GM23338 (cell line): Measurements from ENCODE around the gene APBB1. TPM values are rescaled to one million over a fixed set of nuclear protein-coding genes. Genes with fewer than 3 reads are reported as not detected.

ENCODE experiments used
- ATAC-seq: fragments of 200-7000 bp; cut with Tn5 transposase; 3 replicates; pipeline ENCODE4 v1.9.1; 2020
- DNase-seq: peaks from one replicate; pipeline ENCODE4 v3.0.0-alpha.2; 2015; ENCODE audit warnings: low spot score
- H2AFZ ChIP-seq: fragments of 200-600 bp; sonication (generic); 2 replicates; pipeline ENCODE4 v1.8.0; 2016; ENCODE audit warnings: antibody characterized with exemption, mild to moderate bottlenecking, moderate library complexity
- H3F3A ChIP-seq: fragments of 200-600 bp; sonication (generic); replicated peaks from 2 replicates; pipeline ENCODE4 v1.8.0; 2017; ENCODE audit warnings: antibody characterized with exemption, mixed run types, low read depth
- H3K27ac ChIP-seq: fragments of 200-600 bp; sonication (generic); 2 replicates; pipeline ENCODE4 v1.6.1; 2016; ENCODE audit warnings: low read depth
- H3K27me3 ChIP-seq: fragments of 200-600 bp; sonication (generic); 2 replicates; pipeline ENCODE4 v1.8.0; 2016; ENCODE audit warnings: mild to moderate bottlenecking, mixed run types, moderate library complexity; ENCODE audit not compliant: insufficient read depth
- H3K36me3 ChIP-seq: fragments of 200-600 bp; sonication (generic); 2 replicates; pipeline ENCODE4 v1.8.0; 2016; ENCODE audit warnings: mild to moderate bottlenecking; ENCODE audit not compliant: insufficient read depth
- H3K4me1 ChIP-seq: fragments of 200-600 bp; sonication (generic); 2 replicates; pipeline ENCODE4 v1.8.0; 2016; ENCODE audit warnings: mild to moderate bottlenecking, moderate library complexity; ENCODE audit not compliant: insufficient read depth
- H3K4me2 ChIP-seq: fragments of 200-600 bp; sonication (generic); 2 replicates; pipeline ENCODE4 v1.7.1; 2017; ENCODE audit warnings: mixed run types
- H3K4me3 ChIP-seq: fragments of 200-600 bp; sonication (generic); 2 replicates; pipeline ENCODE4 v1.6.1; 2016; ENCODE audit warnings: mixed run types
- H3K79me2 ChIP-seq: fragments of 200-600 bp; sonication (generic); replicated peaks from 2 replicates; pipeline ENCODE4 v1.8.0; 2017; ENCODE audit warnings: mild to moderate bottlenecking; ENCODE audit not compliant: insufficient read depth
- H3K9me2 ChIP-seq: fragments of 200-600 bp; sonication (generic); 2 replicates; pipeline ENCODE4 v1.8.0; 2017; ENCODE audit not compliant: insufficient read depth
- H4K20me1 ChIP-seq: fragments of 200-600 bp; sonication (generic); replicated peaks from 2 replicates; pipeline ENCODE4 v1.8.0; 2017; ENCODE audit warnings: mild to moderate bottlenecking; ENCODE audit not compliant: insufficient read depth
- H3K27ac Mint-ChIP-seq: 2 replicates; pipeline ENCODE4 v1.8.0; 2020; ENCODE audit warnings: inconsistent platforms, mild to moderate bottlenecking, moderate library complexity, mixed read lengths
- H3K27me3 Mint-ChIP-seq: 3 replicates; pipeline ENCODE4 v1.8.0; 2022; ENCODE audit warnings: low read depth, mild to moderate bottlenecking, moderate library complexity, mixed read lengths, inconsistent platforms; ENCODE audit not compliant: insufficient read depth, poor library complexity
- H3K36me3 Mint-ChIP-seq: 3 replicates; pipeline ENCODE4 v1.8.0; 2021; ENCODE audit warnings: low read depth, mild to moderate bottlenecking, inconsistent platforms, moderate library complexity, mixed read lengths
- H3K4me1 Mint-ChIP-seq: 3 replicates; pipeline ENCODE4 v1.8.0; 2020; ENCODE audit warnings: mild to moderate bottlenecking, inconsistent platforms, mixed read lengths
- H3K4me3 Mint-ChIP-seq: 3 replicates; pipeline ENCODE4 v1.8.0; 2021; ENCODE audit warnings: moderate library complexity, mild to moderate bottlenecking, inconsistent platforms, mixed read lengths
- H3K9me3 Mint-ChIP-seq: 3 replicates; pipeline ENCODE4 v1.8.0; 2020; ENCODE audit warnings: moderate library complexity, mild to moderate bottlenecking, inconsistent platforms, mixed read lengths
- CREB1 ChIP-seq: fragments of 250-450 bp; sonication (Bioruptor Pico); IDR thresholded peaks from 2 replicates; pipeline ENCODE4 v1.5.0; 2020; ENCODE audit warnings: low read depth, mild to moderate bottlenecking, moderate library complexity
- EZH2 ChIP-seq: fragments of 200-600 bp; sonication (generic); IDR thresholded peaks from one replicate; pipeline ENCODE4 v1.8.0; 2017; ENCODE audit warnings: antibody characterized with exemption, mild to moderate bottlenecking, low read depth; ENCODE audit not compliant: unreplicated experiment
- EZH2phosphoT487 ChIP-seq: fragments of 200-600 bp; sonication (generic); IDR thresholded peaks from one replicate; pipeline ENCODE4 v1.8.1; 2018; ENCODE audit warnings: antibody characterized with exemption; ENCODE audit not compliant: unreplicated experiment
- NANOG ChIP-seq: IDR thresholded peaks from 2 replicates; pipeline ENCODE4 v1.6.1; 2016; ENCODE audit warnings: antibody characterized with exemption, borderline replicate concordance
- POLR2AphosphoS5 ChIP-seq: IDR thresholded peaks from 2 replicates; pipeline ENCODE4 v1.6.1; 2016; ENCODE audit warnings: antibody characterized with exemption, low read depth
- ZNF114 ChIP-seq: fragments of 250-450 bp; sonication (Bioruptor Pico); IDR thresholded peaks from 2 replicates; pipeline ENCODE4 v1.5.0; 2020; ENCODE audit warnings: mild to moderate bottlenecking, moderate library complexity
- ZNF331 ChIP-seq: fragments of 250-450 bp; sonication (Bioruptor Pico); IDR thresholded peaks from 2 replicates; pipeline ENCODE4 v1.5.0; 2020; ENCODE audit warnings: low read depth, mild to moderate bottlenecking, moderate library complexity
- polyA plus RNA-seq: library from polyadenylated mRNA; unstranded; fragments of >200 nt; fragmentation: Nextera tagmentation; extraction: Ambion mirVana; gene quantifications from 2 replicates; pipeline ENCODE4 v1.2.1, GENCODE V29; 2016
- total RNA-seq: library from RNA; depleted of rRNA; stranded (reverse); fragments of >200 nt; shearing (Covaris generic); gene quantifications from 2 replicates; pipeline ENCODE4 v1.2.3, GENCODE V29; 2014
- TF ChIP-seq, protein P1 (sequence below), 2 experiments: fragments of 200-600 bp in 1 of 2; sonication (generic) in 1 of 2; conservative IDR thresholded peaks; 2 replicates each; pipeline versions ENCODE4 v1.5.1 to v1.6.1; 2016 to 2017; ENCODE audit warnings: antibody characterized with exemption in 2 of 2, low read depth in 2 of 2, mild to moderate bottlenecking in 2 of 2, moderate library complexity in 1 of 2
- TF ChIP-seq, protein P2 (sequence below): IDR thresholded peaks from 2 replicates; pipeline ENCODE4 v1.6.1; 2016; ENCODE audit warnings: antibody characterized with exemption

APBB1 gene
- total and polyA plus RNA-seq, 2 experiments from 2014 or later = 10.6 to 24.7 TPM

DNA sequence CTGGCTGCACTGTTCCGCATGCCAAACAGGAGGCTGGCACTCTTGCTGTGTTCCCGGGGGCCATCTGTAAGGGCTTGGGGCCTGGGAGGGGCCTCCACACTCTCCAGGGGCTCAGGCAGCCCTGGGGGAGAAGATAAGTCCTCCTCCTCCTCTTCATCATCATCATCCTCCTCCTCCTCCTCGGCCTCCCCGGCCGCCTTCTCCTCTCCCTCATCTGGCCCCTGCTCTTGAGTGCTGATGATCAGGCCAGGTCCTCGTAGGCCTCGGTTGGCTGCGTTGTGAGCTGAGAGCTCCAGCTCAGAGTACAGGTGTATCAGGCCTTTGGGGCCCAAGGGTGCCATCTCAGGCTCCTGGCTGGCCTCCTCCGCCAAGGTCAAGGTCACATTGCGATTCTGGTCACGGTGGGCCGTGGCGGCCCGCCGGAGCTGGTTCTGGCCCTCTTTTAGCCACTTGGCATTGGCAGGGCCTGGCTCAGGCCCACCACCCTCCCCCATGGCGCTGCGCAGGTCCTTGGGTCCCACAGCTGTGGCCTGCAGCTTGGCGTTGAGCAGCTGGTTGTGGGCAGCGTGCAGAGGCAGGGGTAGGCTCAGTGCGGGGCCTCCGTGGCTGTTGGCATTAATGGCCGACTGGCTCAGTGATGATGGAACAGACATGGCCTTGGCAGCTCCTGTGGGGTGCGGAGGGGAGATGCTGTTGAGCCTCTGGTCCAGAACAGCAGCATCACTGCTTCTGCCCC, 8.0 kb downstream of the APBB1 start:
- DNase-seq (no peak), ATAC-seq (no peak)
- Mint-ChIP-seq H3K4me3 (no peak overlapping the region), H3K4me1 (peaks cover 12% of the 10 kb centered on the region), H3K36me3 (no peaks in the 10 kb centered on the region; the same call in 2 of the 3 replicates), H3K27me3 (peaks cover 2% of the 10 kb centered on the region), H3K9me3 (no peaks in the 10 kb centered on the region), H3K27ac (no peak overlapping the region)
- Histone ChIP-seq H3K4me2 (no peak overlapping the region), H3K36me3 (no peaks in the 10 kb centered on the region), H3K27me3 (no peaks in the 10 kb centered on the region), H3K4me1 (no peaks in the 10 kb centered on the region), H3K9me2 (no peaks in the 10 kb centered on the region), H2AFZ (no peak overlapping the region), H3F3A (no peaks in the 10 kb centered on the region), H3K4me3 (no peak overlapping the region), H3K79me2 (no peaks in the 10 kb centered on the region), H3K27ac (no peak overlapping the region), H4K20me1 (no peaks in the 10 kb centered on the region)
- TF ChIP-seq POLR2AphosphoS5 = no peak

DNA sequence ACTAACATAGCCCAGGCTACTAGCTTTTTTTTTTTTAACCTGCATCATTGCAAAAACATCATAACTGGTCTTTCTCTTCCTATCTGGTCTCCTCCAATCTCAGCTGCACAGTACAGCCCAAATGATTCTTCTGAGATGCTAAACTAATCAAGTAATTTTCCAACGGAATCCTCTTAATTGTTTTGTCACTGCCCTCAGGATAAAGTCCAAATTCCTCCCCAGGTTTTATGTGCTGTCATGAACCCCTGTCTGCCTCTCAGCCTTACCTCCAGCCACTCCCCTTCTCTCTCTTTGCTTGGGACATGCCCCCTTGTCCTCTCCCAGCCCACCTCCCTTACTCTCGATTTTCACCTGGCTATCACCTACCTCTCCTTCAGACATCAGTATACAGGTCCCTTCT, 12.5 kb downstream of the APBB1 start:
- peaks cover 5% of the 10 kb centered on the region; the same call in 1 of the 2 replicates for H3K4me1 ChIP-seq
- H3K4me3 ChIP-seq = no peak overlapping the region
- H3K27me3 ChIP-seq = no peaks in the 10 kb centered on the region
- H3K4me1 Mint-ChIP-seq = peaks cover 16% of the 10 kb centered on the region
- H3K4me2 ChIP-seq = no peak overlapping the region
- H4K20me1 ChIP-seq = no peaks in the 10 kb centered on the region
- no peaks in the 10 kb centered on the region for H3K9me3 Mint-ChIP-seq
- no peak overlapping the region; the same call in 2 of the 3 replicates for H3K4me3 Mint-ChIP-seq
- no peaks in the 10 kb centered on the region for H3K79me2 ChIP-seq
- H3K27me3 Mint-ChIP-seq = peaks cover 11% of the 10 kb centered on the region
- DNase-seq (no peak), ATAC-seq (no peak)
- H3K9me2 ChIP-seq = no peaks in the 10 kb centered on the region
- no peaks in the 10 kb centered on the region for H3K36me3 ChIP-seq
- TF ChIP-seq NANOG (no peak), POLR2AphosphoS5 (no peak), ZNF114 (CRISPR knock-in tag) (no peak), ZNF331 (CRISPR knock-in tag) (no peak)
- TF ChIP-seq, protein P1, sequence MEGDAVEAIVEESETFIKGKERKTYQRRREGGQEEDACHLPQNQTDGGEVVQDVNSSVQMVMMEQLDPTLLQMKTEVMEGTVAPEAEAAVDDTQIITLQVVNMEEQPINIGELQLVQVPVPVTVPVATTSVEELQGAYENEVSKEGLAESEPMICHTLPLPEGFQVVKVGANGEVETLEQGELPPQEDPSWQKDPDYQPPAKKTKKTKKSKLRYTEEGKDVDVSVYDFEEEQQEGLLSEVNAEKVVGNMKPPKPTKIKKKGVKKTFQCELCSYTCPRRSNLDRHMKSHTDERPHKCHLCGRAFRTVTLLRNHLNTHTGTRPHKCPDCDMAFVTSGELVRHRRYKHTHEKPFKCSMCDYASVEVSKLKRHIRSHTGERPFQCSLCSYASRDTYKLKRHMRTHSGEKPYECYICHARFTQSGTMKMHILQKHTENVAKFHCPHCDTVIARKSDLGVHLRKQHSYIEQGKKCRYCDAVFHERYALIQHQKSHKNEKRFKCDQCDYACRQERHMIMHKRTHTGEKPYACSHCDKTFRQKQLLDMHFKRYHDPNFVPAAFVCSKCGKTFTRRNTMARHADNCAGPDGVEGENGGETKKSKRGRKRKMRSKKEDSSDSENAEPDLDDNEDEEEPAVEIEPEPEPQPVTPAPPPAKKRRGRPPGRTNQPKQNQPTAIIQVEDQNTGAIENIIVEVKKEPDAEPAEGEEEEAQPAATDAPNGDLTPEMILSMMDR (conservative IDR thresholded peaks at IDR 0.05; ENCODE audit: low read depth in 2 of 2) = no peak
- H3F3A ChIP-seq = no peaks in the 10 kb centered on the region
- no peak overlapping the region for H3K27ac ChIP-seq
- H3K36me3 Mint-ChIP-seq = no peaks in the 10 kb centered on the region; the same call in 2 of the 3 replicates
- H3K27ac Mint-ChIP-seq = no peak overlapping the region
- no peak overlapping the region for H2AFZ ChIP-seq

DNA sequence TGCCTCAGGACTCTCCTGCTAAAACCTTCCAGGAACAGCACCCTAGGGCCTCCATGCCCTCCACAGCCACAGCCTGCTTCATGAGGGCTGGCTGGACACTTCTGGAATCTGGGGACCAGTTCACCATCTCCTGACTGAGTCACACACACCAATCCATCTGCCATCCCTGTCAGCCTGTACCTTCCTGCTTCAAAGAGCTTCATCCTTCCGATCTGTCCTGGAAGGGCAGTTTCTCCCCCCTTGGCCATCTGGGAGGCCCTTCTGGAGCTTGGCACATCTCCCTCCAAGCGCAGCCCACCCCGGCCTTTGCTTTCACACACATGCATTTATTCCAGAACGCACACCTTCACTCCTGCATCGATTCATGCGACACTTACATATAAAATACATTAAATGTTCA, 13.0 kb downstream of the APBB1 start:
- H3F3A ChIP-seq = no peaks in the 10 kb centered on the region
- ATAC-seq = no peak
- peaks cover 5% of the 10 kb centered on the region; the same call in 1 of the 2 replicates for H3K4me1 ChIP-seq
- H3K9me3 Mint-ChIP-seq = no peaks in the 10 kb centered on the region
- H3K27me3 ChIP-seq = no peaks in the 10 kb centered on the region
- DNase-seq = no peak
- no peak overlapping the region for H3K27ac ChIP-seq
- no peak overlapping the region for H3K27ac Mint-ChIP-seq
- no peaks in the 10 kb centered on the region for H3K9me2 ChIP-seq
- no peak overlapping the region for H3K4me3 ChIP-seq
- H3K4me2 ChIP-seq = peak overlapping the region; percentile 65; the same call in 1 of the 2 replicates
- peaks cover 11% of the 10 kb centered on the region for H3K27me3 Mint-ChIP-seq
- no peak overlapping the region for H2AFZ ChIP-seq
- H3K4me1 Mint-ChIP-seq = peaks cover 16% of the 10 kb centered on the region
- H3K79me2 ChIP-seq = no peaks in the 10 kb centered on the region
- no peaks in the 10 kb centered on the region for H3K36me3 ChIP-seq
- no peaks in the 10 kb centered on the region for H4K20me1 ChIP-seq
- no peaks in the 10 kb centered on the region; the same call in 2 of the 3 replicates for H3K36me3 Mint-ChIP-seq
- H3K4me3 Mint-ChIP-seq = no peak overlapping the region; the same call in 2 of the 3 replicates
- TF ChIP-seq EZH2phosphoT487 = no peak
- no peak for TF ChIP-seq ZNF114 (CRISPR knock-in tag)
- no peak for TF ChIP-seq NANOG
- no peak for TF ChIP-seq EZH2
- TF ChIP-seq, protein P2, sequence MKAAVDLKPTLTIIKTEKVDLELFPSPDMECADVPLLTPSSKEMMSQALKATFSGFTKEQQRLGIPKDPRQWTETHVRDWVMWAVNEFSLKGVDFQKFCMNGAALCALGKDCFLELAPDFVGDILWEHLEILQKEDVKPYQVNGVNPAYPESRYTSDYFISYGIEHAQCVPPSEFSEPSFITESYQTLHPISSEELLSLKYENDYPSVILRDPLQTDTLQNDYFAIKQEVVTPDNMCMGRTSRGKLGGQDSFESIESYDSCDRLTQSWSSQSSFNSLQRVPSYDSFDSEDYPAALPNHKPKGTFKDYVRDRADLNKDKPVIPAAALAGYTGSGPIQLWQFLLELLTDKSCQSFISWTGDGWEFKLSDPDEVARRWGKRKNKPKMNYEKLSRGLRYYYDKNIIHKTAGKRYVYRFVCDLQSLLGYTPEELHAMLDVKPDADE = no peak
- TF ChIP-seq CREB1 (CRISPR knock-in tag) = no peak
